ENCODE results near the gene UBE2O. TPM values are rescaled to one million over a fixed set of nuclear protein-coding genes. Genes with fewer than 3 reads are reported as not detected.
A peak's percentile ranks its signal among the peaks of the same experiment; 100 is the strongest.

Gene UBE2O
- total and polyA plus RNA-seq, 2 experiments from 2014 or later, result 30.4 to 79.4 TPM

- Histone ChIP-seq H3K9me2 (ENCODE audit: insufficient read depth) (no peaks in the 10 kb centered on the region), H3K4me3 (no peak overlapping the region), H4K20me1 (replicated peaks; ENCODE audit: insufficient read depth) (no peaks in the 10 kb centered on the region), H2AFZ (no peak overlapping the region), H3K36me3 (ENCODE audit: insufficient read depth) (peaks cover 14% of the 10 kb centered on the region; the same call in 1 of the 2 replicates), H3K4me2 (peak overlapping the region; percentile 62), H3K79me2 (replicated peaks; ENCODE audit: insufficient read depth) (no peaks in the 10 kb centered on the region), H3K4me1 (ENCODE audit: insufficient read depth) (peaks cover 19% of the 10 kb centered on the region), H3F3A (replicated peaks; ENCODE audit: low read depth) (peaks cover 23% of the 10 kb centered on the region), H3K27ac (ENCODE audit: low read depth) (peak overlapping the region; percentile 85; the same call in 1 of the 2 replicates), H3K27me3 (ENCODE audit: insufficient read depth) (peaks cover 15% of the 10 kb centered on the region)
- Mint-ChIP-seq H3K9me3 (no peaks in the 10 kb centered on the region; the same call in 1 of the 3 replicates), H3K4me3 (peak overlapping the region; percentile 23; the same call in 1 of the 3 replicates), H3K4me1 (peaks cover 22% of the 10 kb centered on the region), H3K36me3 (ENCODE audit: low read depth) (peaks cover 44% of the 10 kb centered on the region), H3K27ac (no peak overlapping the region), H3K27me3 (ENCODE audit: insufficient read depth, low read depth, poor library complexity) (peaks cover 31% of the 10 kb centered on the region)
- TF ChIP-seq REST (IDR thresholded peaks at IDR 0.05; ENCODE audit: unreplicated experiment) (no peak), EZH2 (IDR thresholded peaks at IDR 0.05; ENCODE audit: low read depth, unreplicated experiment) (no peak), ZNF331 (CRISPR knock-in tag; IDR thresholded peaks at IDR 0.05; ENCODE audit: low read depth) (no peak), ZNF114 (CRISPR knock-in tag; IDR thresholded peaks at IDR 0.05) (no peak), ZNF462 (CRISPR knock-in tag; IDR thresholded peaks at IDR 0.05) (no peak), ETS1 (IDR thresholded peaks at IDR 0.05) (no peak), JUNB (IDR thresholded peaks at IDR 0.05; ENCODE audit: unreplicated experiment) (no peak), POLR2AphosphoS5 (IDR thresholded peaks at IDR 0.05; ENCODE audit: low read depth) (no peak), STAT1 (IDR thresholded peaks at IDR 0.05; ENCODE audit: unreplicated experiment) (no peak), NANOG (IDR thresholded peaks at IDR 0.05; ENCODE audit: borderline replicate concordance) (no peak), CTCF (conservative IDR thresholded peaks at IDR 0.05; ENCODE audit: low read depth in 2 of 2) (no peak), EZH2phosphoT487 (IDR thresholded peaks at IDR 0.05; ENCODE audit: unreplicated experiment) (no peak), CREB1 (CRISPR knock-in tag; IDR thresholded peaks at IDR 0.05; ENCODE audit: low read depth) (no peak)
- peak; percentile 10 for ATAC-seq
- DNase-seq (ENCODE audit: low spot score), result peak; percentile 50
These were observed 62.9 kb downstream of the UBE2O start for GRCh38 chr17:76390003-76390421.

All from GM23338 (cell line).